Panc1 (cell line): ENCODE results near the gene MORC4.

ENCODE experiments used
- CTCF ChIP-seq: fragments of 450-650 bp; IDR thresholded peaks from 2 replicates; pipeline ENCODE4 v1.5.1; 2017; ENCODE audit warnings: mild to moderate bottlenecking
- POLR2AphosphoS5 ChIP-seq: IDR thresholded peaks from 2 replicates; pipeline ENCODE4 v1.6.1; 2012; ENCODE audit warnings: mild to moderate bottlenecking, low read depth, low read length, moderate library complexity
- SIN3A ChIP-seq: IDR thresholded peaks from 2 replicates; pipeline ENCODE4 v1.6.1; 2012; ENCODE audit warnings: low read depth, mild to moderate bottlenecking, low read length, moderate library complexity, borderline replicate concordance; ENCODE audit not compliant: insufficient read depth
- TCF7L2 ChIP-seq: IDR thresholded peaks from 2 replicates; pipeline ENCODE4 v1.6.1; 2011; ENCODE audit warnings: mild to moderate bottlenecking, low read depth, low read length, inconsistent platforms

GRCh38 chrX:106955004-106955772 is 44.8 kb downstream of the MORC4 start:
- TF ChIP-seq CTCF (no peak), POLR2AphosphoS5 (no peak), SIN3A (no peak), TCF7L2 (no peak)
